Ascending aorta (tissue), 2 donors: ENCODE measurements around the gene MYH9. TPM values are rescaled to one million over a fixed set of nuclear protein-coding genes. Genes with fewer than 3 reads are reported as not detected.

Experiments
- DNase-seq, 2 donors: peaks; one replicate each; pipeline ENCODE4 v3.0.0-alpha.2; 2019; ENCODE audit warnings: low spot score in 2 of 2
- H3K27ac ChIP-seq, 2 donors: fragments of 200-600 bp; sonication (generic); one replicate each; pipeline ENCODE4 v1.5.1; 2016 to 2017; ENCODE audit warnings: mild to moderate bottlenecking in 1 of 2
- H3K27me3 ChIP-seq: fragments of 200-600 bp; sonication (generic); one replicate; pipeline ENCODE4 v1.5.1; 2017
- H3K36me3 ChIP-seq, 2 donors: fragments of 200-600 bp; sonication (generic); one replicate each; pipeline ENCODE4 v1.5.1; 2016
- H3K4me1 ChIP-seq, 2 donors: fragments of 200-600 bp; sonication (generic); one replicate each; pipeline ENCODE4 v1.5.1; 2016 to 2017; ENCODE audit warnings: mild to moderate bottlenecking in 1 of 2
- H3K4me3 ChIP-seq, 2 donors: fragments of 200-600 bp; sonication (generic); one replicate each; pipeline ENCODE4 v1.5.1; 2016 to 2017; ENCODE audit warnings: mild to moderate bottlenecking in 1 of 2
- H3K9me3 ChIP-seq, 2 donors: fragments of 200-600 bp; sonication (generic); one replicate each; pipeline ENCODE4 v1.5.1; 2016
- CTCF ChIP-seq, 3 experiments: fragments of 200-600 bp in 2 of 3; fragments of 450-650 bp in 1 of 3; sonication (generic) in 2 of 3; IDR thresholded peaks; one replicate each; pipeline ENCODE4 v1.5.1; 2016 to 2019; ENCODE audit warnings: antibody characterized with exemption in 3 of 3, mild to moderate bottlenecking in 1 of 3, moderate library complexity in 1 of 3
- intact Hi-C: fragments of 100-400 bp; cut with DNase I; formaldehyde crosslinking; loops from one replicate; pipeline ENCODE4 v1.15.1; 2023
- total RNA-seq: library from RNA; depleted of rRNA; stranded (reverse); fragments of >200 nt; gene quantifications from one replicate; pipeline ENCODE4 v1.1.0, GENCODE V29; 2016

Gene MYH9
- total RNA-seq, 1 donor from 2014 or later: 1,114 TPM

DNA sequence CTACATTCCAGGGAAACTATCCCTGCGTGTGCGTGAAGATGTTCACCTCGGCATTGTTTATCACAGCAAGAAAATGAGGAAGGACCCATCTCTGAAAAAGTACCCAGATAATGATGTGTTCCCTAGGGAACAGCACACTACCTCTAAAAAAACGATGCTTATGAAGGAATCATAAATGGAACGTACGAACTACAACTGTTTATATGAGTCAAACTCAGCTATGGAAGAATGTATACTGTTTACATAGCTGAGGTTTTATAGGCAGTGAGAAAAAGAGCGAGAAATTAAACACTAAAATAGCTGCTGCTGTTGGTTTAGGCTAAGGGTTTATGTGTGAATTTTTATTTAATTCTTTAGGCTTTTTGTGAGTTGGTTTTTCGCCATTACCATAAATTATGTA is 85.9 kb downstream of the MYH9 start:
- intact Hi-C loops: loop anchor here (1.0 kb wide), 1 partner anchor 169 kb away; no protein-coding TSS in a partner anchor
- Histone ChIP-seq H3K36me3 (peaks cover 100% of the 10 kb centered on the region in 2 donors), H3K4me3 (no peak overlapping the region), H3K4me1 (no peaks in the 10 kb centered on the region), H3K27ac (peak overlapping the region; percentile 35 to 48), H3K9me3 (no peaks in the 10 kb centered on the region), H3K27me3 (no peaks in the 10 kb centered on the region)
- DNase-seq: no peak
- TF ChIP-seq CTCF (IDR thresholded peaks at IDR 0.05): no peak

- peak overlapping the region; percentile 35 to 48 for H3K27ac ChIP-seq
- H3K27me3 ChIP-seq: no peaks in the 10 kb centered on the region
- no peak overlapping the region for H3K4me3 ChIP-seq
- intact Hi-C loops: loop anchor here (1.0 kb wide), 1 partner anchor 170 kb away; no protein-coding TSS in a partner anchor
- DNase-seq: peak in 1 of 2 donors; percentile 85
- no peaks in the 10 kb centered on the region for H3K4me1 ChIP-seq
- peak; percentile 90 to 94 (median 91) for TF ChIP-seq CTCF (IDR thresholded peaks at IDR 0.05)
- H3K36me3 ChIP-seq: peaks cover 100% of the 10 kb centered on the region in 2 donors
- no peaks in the 10 kb centered on the region for H3K9me3 ChIP-seq
Measured at GRCh38 chr22:36301384-36301828, 86.4 kb downstream of the MYH9 start.

- Histone ChIP-seq H3K4me1 (no peaks in the 10 kb centered on the region), H3K27me3 (no peaks in the 10 kb centered on the region), H3K4me3 (no peak overlapping the region), H3K9me3 (no peaks in the 10 kb centered on the region), H3K36me3 (peaks cover 100% of the 10 kb centered on the region in 2 donors), H3K27ac (peak overlapping the region; percentile 31 to 48)
- intact Hi-C loops: loop anchor here (1.0 kb wide), 1 partner anchor 171 kb away; no protein-coding TSS in a partner anchor
- TF ChIP-seq CTCF (IDR thresholded peaks at IDR 0.05): no peak
- DNase-seq: no peak
Measured at GRCh38 chr22:36300396-36301212, 87.2 kb downstream of the MYH9 start.

- Histone ChIP-seq H3K27me3 (no peaks in the 10 kb centered on the region), H3K4me1 (no peaks in the 10 kb centered on the region), H3K4me3 (no peak overlapping the region), H3K27ac (peak overlapping the region; percentile 31 to 35), H3K9me3 (no peaks in the 10 kb centered on the region), H3K36me3 (peaks cover 100% of the 10 kb centered on the region in 2 donors)
- intact Hi-C loops: no loop called here
- no peak for TF ChIP-seq CTCF (IDR thresholded peaks at IDR 0.05)
- no peak for DNase-seq
Measured at GRCh38 chr22:36299911-36300310, 87.9 kb downstream of the MYH9 start.

DNA sequence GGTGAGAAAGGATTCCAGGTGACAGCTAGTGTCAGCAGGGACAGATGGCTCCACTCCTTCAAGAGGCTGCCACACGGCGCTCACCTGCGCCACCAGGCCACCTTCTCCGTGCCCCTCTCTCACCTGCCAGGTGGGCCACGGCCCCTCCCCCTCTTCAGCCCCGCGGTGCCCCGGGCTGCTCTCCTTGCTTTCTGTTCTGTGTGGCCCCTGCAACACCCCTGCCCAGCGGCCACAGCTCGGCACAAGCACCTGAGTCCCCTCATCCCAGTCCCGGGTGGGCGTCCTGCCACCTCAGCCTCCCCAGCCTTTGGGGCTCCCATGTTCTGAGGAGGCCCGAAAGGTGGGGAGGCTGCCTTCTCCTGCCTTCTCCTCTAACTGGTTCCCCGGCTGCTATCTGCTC is 88.5 kb downstream of the MYH9 start:
- no peaks in the 10 kb centered on the region for H3K4me1 ChIP-seq
- intact Hi-C loops: no loop called here
- peaks cover 100% of the 10 kb centered on the region in 2 donors for H3K36me3 ChIP-seq
- no peak overlapping the region for H3K4me3 ChIP-seq
- TF ChIP-seq CTCF (IDR thresholded peaks at IDR 0.05): no peak
- H3K9me3 ChIP-seq: no peaks in the 10 kb centered on the region
- no peak for DNase-seq
- H3K27ac ChIP-seq: peak overlapping the region; percentile 24 to 42
- no peaks in the 10 kb centered on the region for H3K27me3 ChIP-seq
